Measurements from ENCODE around the gene ERCC5.
A peak's percentile ranks its signal among the peaks of the same experiment; 100 is the strongest.

ERCC5 gene

DNA sequence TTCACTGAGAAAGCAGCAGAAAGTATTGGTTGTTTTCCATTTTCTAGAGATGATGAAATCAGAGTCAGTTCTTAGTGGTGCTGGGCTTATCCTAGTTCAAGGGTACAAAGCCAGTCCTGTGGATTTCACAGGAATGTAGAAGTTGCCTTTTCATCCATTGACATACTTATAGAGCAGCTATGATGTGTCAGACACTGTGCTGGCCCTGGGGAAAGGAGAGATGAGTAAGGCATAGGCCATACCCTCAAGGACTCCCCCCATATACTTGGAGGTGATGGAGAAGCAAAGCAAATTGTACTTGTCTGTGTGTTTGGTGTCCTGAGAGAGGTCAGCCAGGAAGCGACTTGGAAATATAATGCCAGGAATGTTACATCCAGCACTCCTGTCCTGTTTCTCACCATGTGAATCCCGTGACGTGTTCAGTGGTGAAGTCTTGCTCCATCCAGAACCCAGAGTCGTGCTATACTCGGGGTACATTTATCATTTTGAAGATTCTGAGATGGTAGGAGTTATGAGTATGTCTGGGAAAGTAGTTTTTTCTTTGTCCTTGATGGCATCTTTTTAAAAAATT, 22.6 kb downstream of the ERCC5 start:
- no peak for DNase-seq (ENCODE audit: low read depth, low spot score)
- H3K4me3 ChIP-seq (ENCODE audit: low read depth, low read length) = no peak overlapping the region

DNA sequence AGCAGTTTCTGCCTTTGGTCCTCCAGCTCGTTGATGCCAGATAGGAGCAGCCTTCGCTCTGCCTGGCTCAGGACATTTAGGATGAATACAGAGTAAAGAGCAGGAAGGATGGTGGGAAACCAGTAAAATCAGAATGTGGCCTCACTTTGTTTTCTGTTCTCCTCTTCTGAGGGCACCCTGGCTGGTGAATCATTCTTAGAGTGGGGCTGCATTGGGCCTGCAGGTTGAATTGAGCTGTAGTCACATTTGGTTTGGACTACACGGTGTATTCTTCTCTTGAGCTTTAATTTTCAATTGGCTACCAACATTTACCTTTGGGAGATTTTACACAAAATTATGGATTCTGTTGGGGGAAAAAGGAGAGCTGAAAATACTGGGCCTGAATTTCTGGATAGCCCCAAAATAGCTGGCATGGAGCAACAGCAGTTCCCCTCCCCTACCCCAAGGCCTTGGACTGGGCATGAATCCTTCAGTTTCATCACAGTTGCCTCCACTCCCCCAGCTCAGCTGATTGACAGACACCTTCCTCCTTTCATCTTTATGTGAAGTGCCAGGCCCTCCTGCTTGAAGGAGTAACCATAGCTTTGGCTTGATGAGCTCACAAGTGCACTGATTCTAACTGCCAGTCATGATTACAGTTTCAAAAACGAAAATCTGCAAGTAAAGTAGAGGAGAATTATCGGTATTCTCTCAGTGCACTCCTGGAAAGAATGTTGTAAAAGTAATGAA, 24.3 kb downstream of the ERCC5 start:
- H3K4me3 ChIP-seq (ENCODE audit: low read depth, low read length) = no peak overlapping the region
- in situ Hi-C loops (cut with HindIII; ENCODE audit: low sequenced_read_pairs) = no loop called here
- DNase-seq (ENCODE audit: low read depth, low spot score) = peak; percentile 6
- TF ChIP-seq, protein P1, sequence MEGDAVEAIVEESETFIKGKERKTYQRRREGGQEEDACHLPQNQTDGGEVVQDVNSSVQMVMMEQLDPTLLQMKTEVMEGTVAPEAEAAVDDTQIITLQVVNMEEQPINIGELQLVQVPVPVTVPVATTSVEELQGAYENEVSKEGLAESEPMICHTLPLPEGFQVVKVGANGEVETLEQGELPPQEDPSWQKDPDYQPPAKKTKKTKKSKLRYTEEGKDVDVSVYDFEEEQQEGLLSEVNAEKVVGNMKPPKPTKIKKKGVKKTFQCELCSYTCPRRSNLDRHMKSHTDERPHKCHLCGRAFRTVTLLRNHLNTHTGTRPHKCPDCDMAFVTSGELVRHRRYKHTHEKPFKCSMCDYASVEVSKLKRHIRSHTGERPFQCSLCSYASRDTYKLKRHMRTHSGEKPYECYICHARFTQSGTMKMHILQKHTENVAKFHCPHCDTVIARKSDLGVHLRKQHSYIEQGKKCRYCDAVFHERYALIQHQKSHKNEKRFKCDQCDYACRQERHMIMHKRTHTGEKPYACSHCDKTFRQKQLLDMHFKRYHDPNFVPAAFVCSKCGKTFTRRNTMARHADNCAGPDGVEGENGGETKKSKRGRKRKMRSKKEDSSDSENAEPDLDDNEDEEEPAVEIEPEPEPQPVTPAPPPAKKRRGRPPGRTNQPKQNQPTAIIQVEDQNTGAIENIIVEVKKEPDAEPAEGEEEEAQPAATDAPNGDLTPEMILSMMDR (IDR thresholded peaks at IDR 0.05; ENCODE audit: low read depth, low read length) = no peak

More for the DNA sequence above, 22.6 kb downstream of the ERCC5 start:
- TF ChIP-seq, protein P1 (IDR thresholded peaks at IDR 0.05; ENCODE audit: low read depth, low read length) = no peak
- in situ Hi-C loops (cut with HindIII; ENCODE audit: low sequenced_read_pairs) = no loop called here

DNA sequence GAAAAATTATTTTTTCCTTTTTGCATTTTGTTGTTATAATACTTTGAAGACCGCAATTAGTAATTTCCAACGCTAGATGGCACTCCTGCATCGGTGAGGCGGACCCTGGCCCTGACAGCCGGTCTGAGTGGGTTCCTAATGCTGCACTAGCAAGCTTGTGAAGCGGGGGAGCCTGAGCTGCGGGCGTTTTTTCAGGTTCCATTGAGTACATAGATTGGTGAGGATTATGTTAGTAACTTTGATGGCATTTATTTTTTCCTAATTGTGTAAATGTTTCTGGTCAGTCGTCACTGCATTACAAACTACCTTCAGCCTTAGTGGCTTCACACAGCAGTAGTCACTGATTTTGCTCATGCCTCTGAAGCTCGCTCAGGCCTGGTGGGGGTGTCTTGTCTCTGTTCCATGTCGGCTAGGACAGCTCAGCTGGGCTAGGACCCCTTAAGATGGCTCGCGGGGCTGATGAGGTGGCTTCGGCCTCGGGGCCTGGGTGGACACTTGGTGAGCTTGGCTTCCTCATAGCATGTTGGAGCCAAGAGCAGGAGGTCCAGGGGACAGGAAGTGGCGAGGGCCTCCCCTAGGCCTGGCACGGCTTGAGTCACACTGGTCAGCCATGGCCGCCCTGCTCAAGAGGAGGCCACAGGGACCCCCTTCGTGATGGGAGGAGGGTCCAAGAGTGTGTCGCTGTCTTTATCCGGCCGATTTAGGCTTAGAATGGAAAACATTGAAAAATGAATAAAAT, 25.0 kb downstream of the ERCC5 start:
- H3K4me3 ChIP-seq (ENCODE audit: low read depth, low read length) = no peak overlapping the region
- DNase-seq (ENCODE audit: low read depth, low spot score) = peak; percentile 73
- in situ Hi-C loops (cut with HindIII; ENCODE audit: low sequenced_read_pairs) = no loop called here
- TF ChIP-seq, protein P1 (IDR thresholded peaks at IDR 0.05; ENCODE audit: low read depth, low read length) = peak; percentile 80

DNA sequence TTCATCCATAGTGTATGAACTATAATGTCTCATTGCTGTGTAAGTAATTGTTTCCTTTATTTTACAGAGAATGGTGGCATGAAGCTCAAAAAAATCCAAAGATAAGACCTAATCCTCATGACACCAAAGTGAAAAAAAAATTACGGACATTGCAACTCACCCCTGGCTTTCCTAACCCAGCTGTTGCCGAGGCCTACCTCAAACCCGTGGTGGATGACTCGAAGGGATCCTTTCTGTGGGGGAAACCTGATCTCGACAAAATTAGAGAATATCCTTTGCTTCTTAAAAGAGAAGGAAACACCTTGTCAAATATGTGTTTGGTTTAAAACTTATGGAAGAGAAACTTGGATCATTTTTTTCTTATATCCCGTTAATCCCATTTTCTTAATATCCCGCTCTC, 26.3 kb downstream of the ERCC5 start:
- DNase-seq (ENCODE audit: low read depth, low spot score) = no peak
- TF ChIP-seq, protein P1 (IDR thresholded peaks at IDR 0.05; ENCODE audit: low read depth, low read length) = no peak
- in situ Hi-C loops (cut with HindIII; ENCODE audit: low sequenced_read_pairs) = no loop called here
- no peak overlapping the region for H3K4me3 ChIP-seq (ENCODE audit: low read depth, low read length)

DNA sequence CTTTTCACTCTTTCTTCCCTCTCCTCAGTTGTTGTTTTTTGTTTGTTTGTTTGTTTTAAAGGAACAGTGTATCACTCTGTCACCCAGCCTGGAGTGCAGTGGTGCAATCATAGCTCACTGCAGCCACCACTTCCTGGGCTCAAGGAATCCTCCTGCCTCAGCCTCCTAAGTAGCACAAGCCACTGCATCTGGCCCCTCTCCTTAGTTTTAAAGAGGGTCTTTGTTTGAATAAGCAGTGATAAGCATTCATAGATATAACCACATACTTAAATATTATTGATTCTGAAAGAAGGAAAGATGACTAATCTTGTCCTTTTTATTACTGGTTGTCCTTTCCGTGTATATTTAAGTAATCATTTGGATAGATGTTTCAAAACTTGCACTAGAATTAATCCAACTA, 26.7 kb downstream of the ERCC5 start:
- in situ Hi-C loops (cut with HindIII; ENCODE audit: low sequenced_read_pairs) = no loop called here
- no peak for DNase-seq (ENCODE audit: low read depth, low spot score)
- H3K4me3 ChIP-seq (ENCODE audit: low read depth, low read length) = no peak overlapping the region
- TF ChIP-seq, protein P1 (IDR thresholded peaks at IDR 0.05; ENCODE audit: low read depth, low read length) = no peak

DNA sequence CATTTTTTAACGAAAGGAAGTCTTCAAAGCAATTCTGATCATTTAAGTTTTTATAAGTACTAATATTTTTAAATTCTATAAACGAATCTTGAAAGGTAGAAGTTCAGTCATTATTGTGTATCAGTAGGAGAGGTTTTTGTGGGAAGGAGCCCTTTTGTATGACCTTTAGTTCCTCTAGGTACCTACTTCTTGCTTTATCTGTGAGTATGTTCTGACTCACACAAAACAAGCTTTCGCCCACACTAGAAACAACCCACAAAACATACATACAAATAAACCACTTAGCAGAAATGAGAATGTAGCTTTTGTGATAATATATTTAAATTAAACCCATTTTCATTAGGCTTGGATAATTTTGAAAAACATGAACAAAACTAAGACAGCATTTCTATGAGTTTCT, 27.8 kb downstream of the ERCC5 start:
- no peak overlapping the region for H3K4me3 ChIP-seq (ENCODE audit: low read depth, low read length)
- in situ Hi-C loops (cut with HindIII; ENCODE audit: low sequenced_read_pairs) = no loop called here
- DNase-seq (ENCODE audit: low read depth, low spot score) = peak; percentile 8
- TF ChIP-seq, protein P1 (IDR thresholded peaks at IDR 0.05; ENCODE audit: low read depth, low read length) = no peak
